Stimulated activated CD8-positive, alpha-beta memory T cell treated with anti-CD3 and anti-CD28 coated beads, Interleukin-12 subunit alpha, Interleukin-12 subunit beta, amount 100 ng/mL, for 4 hours (primary cell): ENCODE results near the gene PPIC.
"Not testable (repeated sequence)": the region's sequence is repeated elsewhere in the genome, so short reads cannot be mapped to it uniquely, and the experiment has no call there.

ENCODE experiments used
- DNase-seq: peaks from one replicate; pipeline ENCODE4 v3.0.0-alpha.2; 2020; ENCODE audit warnings: low read depth

The PPIC gene

DNA sequence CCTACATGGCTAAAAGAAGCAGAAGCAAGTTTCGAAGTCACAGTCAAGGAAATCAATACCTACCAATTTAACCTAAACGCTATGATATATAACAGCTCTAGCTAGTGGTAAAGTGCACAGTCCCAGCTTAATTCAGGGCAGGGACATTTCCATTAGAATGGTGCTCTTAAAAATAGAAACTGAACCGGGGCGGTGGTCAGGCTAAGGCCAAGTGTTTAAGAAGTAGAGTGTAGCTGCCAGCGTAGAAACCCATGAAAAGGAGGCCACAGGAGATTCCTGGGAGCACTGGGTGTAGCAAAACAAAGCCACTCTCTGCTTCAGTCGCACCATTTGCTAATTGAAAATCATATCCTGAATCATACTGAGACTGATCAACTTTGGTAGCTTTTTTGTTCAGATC lies 28.8 kb downstream of the PPIC start:
- DNase-seq: no peak

DNA sequence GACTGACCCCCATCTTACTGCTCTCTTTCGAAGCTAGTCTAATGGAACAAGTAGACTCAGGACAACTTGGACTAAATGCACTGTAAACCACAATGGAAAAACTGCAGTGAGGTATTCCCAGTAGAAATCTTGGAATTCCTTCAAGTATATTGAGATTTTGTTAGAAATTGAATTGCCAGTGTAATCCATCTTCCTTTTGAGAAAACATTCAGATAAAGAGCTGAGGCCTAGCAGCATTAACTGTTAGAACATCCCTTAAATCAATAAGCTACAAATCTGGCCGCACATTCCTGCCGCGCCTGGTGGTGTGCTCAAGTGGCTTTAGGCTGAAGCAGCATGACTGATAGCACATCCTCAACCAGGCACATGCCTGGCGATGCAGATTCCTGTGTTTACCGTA lies 29.3 kb downstream of the PPIC start:
- DNase-seq: no peak

DNA sequence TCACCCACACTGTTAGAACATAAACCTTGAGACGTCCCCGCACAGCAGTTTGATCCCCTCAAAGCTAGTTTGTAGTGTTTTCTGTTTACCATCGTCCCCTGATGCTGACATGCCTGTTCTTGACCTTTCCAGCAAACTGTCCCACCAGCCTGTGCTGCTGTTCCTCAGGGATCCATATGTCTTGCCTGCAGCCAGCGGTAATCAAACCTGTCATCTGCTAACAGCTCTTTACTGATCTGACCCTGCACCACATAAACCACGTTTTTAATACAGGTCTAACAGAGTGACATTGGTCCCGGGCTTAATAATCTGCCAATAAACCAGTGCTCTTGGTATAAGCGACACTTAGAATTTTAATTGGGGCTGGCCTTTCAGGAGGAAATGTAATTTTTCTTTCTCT lies 34.7 kb downstream of the PPIC start:
- no peak for DNase-seq

DNA sequence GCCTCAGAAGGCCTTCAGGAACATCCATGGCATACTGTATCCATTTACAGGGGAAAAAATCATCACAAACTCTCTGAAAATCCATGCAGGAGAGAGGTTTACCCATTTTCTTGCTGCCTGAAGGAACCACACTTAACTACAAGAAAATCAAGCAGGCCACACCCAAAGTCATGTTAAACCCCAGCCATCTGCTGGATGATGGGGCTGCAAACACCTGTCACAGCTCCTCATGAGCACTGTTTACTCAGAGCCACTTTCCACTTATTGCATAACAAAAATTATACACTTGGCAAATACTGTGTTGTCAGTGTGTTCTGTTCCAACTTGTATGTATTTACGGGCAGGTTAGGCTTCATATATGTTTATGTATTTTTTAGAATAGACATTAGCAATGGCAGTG lies 35.8 kb downstream of the PPIC start:
- no peak for DNase-seq

DNA sequence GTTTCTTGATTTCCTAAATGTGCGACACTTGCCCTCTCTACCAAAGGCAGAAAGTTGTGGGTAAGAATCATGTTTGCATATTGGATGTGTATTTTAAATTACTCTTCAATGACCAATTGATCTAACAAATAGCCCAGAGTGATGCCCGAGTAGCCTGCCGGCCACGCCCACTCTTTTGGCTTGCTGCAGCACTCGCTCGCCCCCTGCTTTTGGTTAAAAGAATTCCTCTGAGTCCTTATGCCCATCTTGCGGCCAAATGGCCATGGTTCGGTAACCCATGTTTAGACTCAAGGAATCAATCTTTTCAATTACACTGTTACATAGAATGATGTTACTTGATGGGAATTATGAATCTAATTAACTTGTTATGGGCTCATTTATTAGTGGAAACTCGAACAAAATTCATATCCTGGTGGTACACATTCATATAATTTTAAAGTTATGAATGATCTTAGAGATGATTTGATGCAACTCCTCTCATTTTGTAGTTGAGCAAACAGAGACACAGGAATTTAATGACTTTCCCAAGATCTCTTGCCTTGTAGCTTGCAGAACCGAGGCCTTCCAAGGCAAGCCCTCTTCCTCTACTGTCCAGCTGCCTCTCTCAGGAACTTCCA lies 36.5 kb downstream of the PPIC start:
- DNase-seq: no peak

DNA sequence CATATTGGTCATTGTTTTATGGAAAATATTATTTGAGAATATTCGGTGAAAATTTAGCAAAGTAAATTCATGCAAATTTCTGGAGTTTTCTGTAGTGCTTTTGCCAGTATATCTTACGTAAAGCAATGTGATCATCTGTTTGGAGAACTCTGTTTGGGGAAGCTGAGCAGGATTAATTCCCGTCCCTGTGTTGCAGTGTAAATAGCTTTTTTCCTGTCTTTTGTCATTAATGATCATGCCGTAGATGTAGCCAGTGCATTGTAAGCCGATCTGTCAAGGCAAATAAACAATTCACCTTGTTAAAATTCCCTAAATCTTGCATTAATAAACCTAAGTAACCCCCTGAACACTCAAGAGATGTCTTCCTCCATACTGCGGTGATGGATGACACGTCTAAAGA lies 39.2 kb downstream of the PPIC start:
- no peak for DNase-seq

DNA sequence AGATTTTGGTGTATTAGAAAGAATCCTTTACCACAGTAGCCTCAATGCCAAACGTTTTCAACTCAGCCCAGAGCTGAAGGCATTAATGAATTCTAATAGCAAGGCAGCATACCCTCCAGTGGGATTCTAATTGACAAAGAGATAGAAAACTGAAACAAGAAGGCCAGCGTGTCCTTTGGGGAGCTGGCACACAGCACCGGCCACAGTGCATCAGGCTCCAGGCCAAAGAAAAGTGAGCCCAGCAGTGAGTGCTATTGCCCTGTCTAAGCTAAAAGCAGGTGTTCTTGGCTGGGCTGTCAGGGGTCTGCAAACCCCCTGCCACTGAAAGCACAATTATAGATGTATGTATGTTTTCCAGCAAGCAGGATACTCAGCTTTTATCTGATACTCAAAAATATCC lies 40.4 kb downstream of the PPIC start:
- DNase-seq: no peak

DNA sequence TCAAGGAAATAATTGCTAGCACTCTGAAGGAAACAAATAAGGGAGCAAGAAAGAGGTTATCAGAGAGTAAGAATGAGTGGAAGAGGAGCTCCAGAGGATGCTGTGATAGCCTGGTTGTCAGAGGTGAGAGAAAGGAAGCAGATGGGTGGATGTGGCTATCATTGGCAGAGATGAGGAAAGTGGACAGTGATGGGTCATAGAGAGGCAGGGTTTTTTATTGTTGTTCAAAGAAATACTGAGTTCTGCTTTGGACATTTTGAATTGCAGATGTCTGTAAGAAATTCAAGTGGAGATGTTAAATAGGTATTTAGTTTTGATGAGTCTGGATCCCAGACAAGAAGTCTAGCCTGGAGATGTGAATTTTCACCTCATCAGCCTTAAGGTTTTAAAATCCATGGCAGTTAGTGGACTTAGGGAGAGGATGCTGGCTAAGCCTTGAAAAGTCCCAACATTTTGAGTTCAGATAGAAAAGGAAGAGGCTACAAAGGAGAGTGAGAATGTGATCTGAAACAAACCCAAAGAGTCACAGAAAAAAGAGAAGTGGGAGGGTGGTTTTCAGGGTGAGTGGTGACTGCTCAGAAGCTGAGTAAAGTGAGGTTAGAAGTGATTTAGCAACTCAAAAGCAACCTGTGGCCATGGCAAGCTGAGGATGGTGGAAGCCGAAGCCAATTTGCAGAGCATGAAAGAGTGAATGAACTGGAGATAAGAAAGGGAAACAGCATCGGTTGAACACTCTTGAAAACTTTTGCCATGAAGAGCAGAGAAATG lies 50.4 kb downstream of the PPIC start:
- no peak for DNase-seq

DNA sequence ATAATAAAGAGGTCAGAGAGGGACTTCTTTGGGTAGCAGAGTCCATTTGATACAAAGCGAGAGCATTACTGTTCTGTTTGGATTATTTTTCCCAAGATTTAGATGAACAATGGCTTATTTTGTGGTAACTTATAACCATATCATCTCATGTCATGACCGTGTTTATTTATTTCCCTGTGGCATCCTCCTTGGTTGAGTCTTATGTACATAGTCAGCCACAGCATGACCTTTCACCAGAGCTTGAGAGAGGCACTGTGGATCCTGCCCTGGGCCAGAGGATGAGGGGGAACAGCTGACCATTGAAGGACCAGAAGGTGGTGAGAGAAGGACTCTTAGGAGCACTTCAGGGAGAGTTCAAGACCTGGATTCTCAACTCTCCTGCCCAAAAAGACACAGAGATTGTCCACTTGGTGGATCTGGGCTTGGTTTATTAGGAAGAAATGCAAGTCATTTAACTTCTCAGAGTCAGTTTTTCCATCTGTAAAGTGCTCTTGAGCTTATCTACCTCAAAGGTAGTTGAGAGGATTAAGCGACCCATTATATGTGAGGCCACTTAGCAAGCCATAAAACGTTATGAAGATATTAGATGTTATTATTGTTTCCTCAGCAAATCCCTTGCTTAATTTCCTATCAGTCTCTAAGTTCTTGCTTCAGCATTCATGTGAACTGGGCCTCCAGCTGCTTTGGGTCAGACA lies 51.4 kb downstream of the PPIC start:
- no peak for DNase-seq

DNA sequence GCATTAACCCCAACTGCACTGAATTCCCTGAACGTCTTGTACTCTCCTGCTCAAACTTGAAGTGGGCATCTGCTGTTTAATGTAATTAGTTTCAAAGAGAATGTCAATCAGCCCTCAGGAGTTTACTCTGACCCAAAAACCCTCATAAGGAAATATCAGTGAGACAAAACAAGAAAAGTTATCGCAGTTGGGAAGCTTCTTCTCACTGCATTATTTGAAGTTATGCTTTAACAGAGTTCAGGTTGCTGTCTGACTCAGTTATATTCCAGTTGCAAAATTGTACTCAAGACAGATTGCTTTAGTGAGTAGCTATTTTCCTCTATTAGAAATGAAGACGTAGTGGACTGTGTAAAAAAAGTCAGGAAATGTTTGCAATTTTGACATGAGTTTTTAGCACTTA lies 52.1 kb downstream of the PPIC start:
- no peak for DNase-seq

DNA sequence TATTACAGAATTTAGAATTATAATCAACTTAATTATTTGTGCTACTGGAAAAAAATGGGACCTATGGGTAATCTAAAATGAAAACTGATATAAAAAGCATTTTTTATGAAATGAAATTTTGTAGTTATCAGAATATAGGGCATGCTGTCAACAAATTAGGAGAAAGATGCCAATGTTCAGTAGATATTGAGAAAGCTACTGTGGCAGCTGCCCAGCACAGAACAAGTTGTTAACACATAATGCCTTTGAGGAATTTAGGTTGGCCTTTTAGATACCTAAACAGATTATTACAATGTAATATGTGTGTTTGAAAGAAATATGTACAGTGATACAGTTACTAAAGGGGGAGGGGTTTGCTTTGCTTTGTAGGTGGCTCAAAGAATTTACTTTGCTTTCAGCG lies 54.1 kb downstream of the PPIC start:
- DNase-seq: no peak

DNA sequence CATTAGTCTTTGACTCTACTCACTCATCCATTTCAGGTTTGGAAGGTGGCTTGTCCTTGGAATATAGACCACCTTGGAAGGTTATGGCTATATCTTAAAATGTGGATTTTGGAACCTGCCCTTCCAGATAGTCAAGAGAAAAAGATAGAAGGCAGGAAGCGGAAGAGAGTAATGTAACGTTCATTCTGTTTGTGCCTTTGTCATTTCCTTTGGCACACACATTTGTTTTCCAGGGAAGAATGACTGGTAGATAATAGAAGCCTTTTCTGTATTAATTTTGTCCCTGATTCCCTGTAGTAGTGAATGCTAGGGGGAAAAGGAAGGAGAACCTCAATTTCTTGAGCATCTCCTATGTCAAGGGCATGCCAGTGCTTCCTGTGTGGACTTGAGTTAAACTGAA lies 54.7 kb downstream of the PPIC start:
- no peak for DNase-seq

DNA sequence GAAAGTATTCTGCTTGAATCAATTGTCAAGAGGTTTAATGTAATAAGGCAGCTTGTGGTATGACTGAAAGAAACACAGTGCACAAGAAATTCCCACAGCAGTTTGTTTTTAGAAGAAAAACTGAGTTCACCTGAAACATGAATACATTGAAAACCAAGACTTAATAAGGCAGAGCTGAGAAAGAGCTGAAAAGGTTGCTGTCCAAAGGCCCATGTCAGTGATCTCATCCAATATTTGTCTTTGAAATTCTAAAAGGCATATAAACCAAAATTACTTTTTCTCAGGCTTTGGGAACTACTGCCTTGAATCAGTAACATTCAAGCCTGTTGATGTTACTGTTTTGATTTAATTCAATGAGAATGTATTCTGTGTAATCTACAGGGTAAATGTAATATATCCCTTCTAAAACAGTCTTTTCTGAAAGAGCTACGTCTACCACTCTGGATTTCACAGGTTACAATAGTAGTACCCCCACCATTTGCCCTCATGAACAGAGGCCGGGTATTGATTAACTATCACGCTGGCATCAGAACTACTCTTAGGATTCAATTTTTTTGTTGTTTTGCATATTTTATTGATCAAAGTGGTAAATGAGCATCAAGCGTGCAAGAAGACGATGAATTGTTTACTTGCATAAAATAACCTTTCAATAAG lies 57.8 kb downstream of the PPIC start:
- DNase-seq: no peak

DNA sequence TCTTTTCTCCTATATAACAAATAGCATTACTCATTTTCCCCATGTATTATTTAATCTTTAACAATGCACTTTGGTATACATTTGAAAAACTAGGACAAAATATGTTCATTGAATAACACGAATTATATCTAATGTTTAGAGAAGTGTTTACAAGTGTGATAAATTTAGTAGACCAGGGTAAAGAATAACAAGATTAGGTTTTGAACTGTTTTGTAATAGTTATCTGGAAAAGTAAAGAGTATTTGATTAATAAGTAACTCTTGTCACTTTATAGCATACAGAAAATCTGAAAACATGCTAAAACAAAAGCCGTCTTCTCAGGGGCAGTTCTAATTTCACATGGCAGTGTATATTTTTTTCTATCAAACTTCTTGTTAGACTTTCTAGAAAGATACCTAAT lies 58.5 kb downstream of the PPIC start:
- no peak for DNase-seq

DNA sequence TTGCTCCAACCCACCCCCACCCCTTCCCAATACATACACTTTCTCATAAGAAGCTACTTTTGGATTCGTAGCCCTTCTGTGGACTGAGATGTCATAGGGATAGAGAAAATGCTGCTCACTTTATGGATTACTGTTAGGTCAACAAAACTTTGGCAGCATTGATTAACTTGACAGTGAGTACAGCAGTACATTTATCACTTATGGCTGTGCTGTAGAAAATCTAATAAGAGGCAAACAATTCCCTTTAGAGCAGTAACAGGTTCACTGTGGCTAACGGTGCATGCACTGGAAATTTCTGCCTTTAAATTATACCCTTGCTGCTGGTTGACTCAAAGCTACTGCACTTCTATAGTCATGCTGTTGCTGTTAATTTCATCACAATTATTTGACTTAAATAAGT lies 59.2 kb downstream of the PPIC start:
- DNase-seq: no peak

DNA sequence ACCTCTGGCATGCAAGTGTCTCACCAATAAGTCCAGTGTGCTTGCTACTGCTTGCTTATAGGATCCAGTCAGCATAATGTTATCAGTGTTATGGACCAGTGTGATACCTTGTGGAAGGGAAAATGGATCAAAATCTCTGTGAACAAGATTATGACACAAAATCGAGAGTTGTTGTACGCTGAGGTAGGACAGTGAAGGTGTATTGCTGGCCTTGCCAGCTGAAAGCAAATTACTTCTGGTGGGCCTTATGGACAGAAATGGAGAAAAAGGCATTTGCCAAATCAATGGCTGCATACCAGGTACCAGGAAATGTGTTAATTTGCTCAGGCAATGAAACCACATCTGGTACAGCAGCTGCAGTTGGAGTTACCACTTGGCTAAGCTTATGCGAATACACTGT lies 62.3 kb downstream of the PPIC start:
- not testable (repeated sequence) for DNase-seq

DNA sequence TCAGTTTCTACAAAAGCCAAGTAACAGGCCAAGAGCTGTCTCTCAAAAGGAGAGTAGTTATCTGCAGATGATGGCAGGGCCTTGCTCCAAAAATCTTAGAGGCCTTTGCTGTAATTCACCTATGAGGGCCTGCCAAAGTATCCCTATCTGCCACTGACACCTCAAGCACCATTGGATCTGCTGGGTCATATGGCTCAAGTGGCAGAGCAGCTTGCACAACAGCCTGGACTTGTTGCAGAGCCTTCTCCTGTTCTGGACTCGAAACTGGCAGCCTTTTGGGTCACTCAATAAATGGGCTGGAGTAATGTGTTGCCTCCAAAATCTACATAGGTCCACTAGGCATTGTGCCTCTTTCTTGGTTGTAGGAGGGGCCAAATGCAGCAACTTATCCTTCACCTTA lies 62.8 kb downstream of the PPIC start:
- DNase-seq: not testable (repeated sequence)
